Keratinocyte (primary cell): Measurements from ENCODE around the gene PSD4. TPM values are rescaled to one million over a fixed set of nuclear protein-coding genes. Genes with fewer than 3 reads are reported as not detected.
A peak's percentile ranks its signal among the peaks of the same experiment; 100 is the strongest.

ENCODE experiments used
- DNase-seq: peaks from one replicate; pipeline ENCODE4 v3.0.0-alpha.2; 2011; ENCODE audit warnings: low read depth, missing footprints, low spot score
- FAIRE-seq: peaks from 2 replicates; lab custom pipeline; 2011; peaks lifted over from hg19 to GRCh38; lab: Jason Lieb, UNC
- H2AFZ ChIP-seq: 2 replicates; pipeline ENCODE4 v1.6.0; 2012; ENCODE audit warnings: low read length, control low read depth, inconsistent platforms; ENCODE audit not compliant: control insufficient read depth
- H3K27ac ChIP-seq: 2 replicates; pipeline ENCODE4 v1.5.1; 2011; ENCODE audit warnings: low read length; ENCODE audit not compliant: control insufficient read depth, insufficient read depth
- H3K27me3 ChIP-seq: 3 replicates; pipeline ENCODE4 v1.6.0; 2011; ENCODE audit warnings: low read length; ENCODE audit not compliant: control insufficient read depth, insufficient read depth; ENCODE audit errors: extremely low read depth
- H3K36me3 ChIP-seq, 2 experiments: 2 replicates in 1 of 2; 3 replicates in 1 of 2; pipeline ENCODE4 v1.5.1; 2011; ENCODE audit warnings: low read length in 2 of 2, mild to moderate bottlenecking in 1 of 2; ENCODE audit not compliant: control insufficient read depth in 2 of 2, insufficient read depth in 2 of 2; ENCODE audit errors: extremely low read depth in 1 of 2
- H3K4me1 ChIP-seq: 3 replicates; pipeline ENCODE4 v1.5.1; 2011; ENCODE audit warnings: low read length; ENCODE audit not compliant: control insufficient read depth, insufficient read depth; ENCODE audit errors: extremely low read depth
- H3K4me2 ChIP-seq: 3 replicates; pipeline ENCODE4 v1.6.0; 2011; ENCODE audit warnings: low read depth, low read length; ENCODE audit not compliant: control insufficient read depth, insufficient read depth; ENCODE audit errors: extremely low read depth
- H3K4me3 ChIP-seq, 3 experiments: fragments of 200-600 bp in 1 of 3; sonication (generic) in 1 of 3; 2 replicates in 2 of 3; 3 replicates in 1 of 3; pipeline ENCODE4 v1.5.1; 2011 to 2016; ENCODE audit warnings: low read length in 3 of 3, mild to moderate bottlenecking in 3 of 3, control low read depth in 2 of 3, inconsistent platforms in 1 of 3, low read depth in 1 of 3, mixed read lengths in 1 of 3, mixed run types in 1 of 3, moderate library complexity in 1 of 3; ENCODE audit not compliant: control insufficient read depth in 2 of 3, insufficient read depth in 2 of 3; ENCODE audit errors: extremely low read depth in 1 of 3
- H3K79me2 ChIP-seq: 2 replicates; pipeline ENCODE4 v1.6.0; 2012; ENCODE audit warnings: low read length; ENCODE audit not compliant: control insufficient read depth, insufficient read depth
- H3K9ac ChIP-seq: 3 replicates; pipeline ENCODE4 v1.6.0; 2011; ENCODE audit warnings: low read length; ENCODE audit not compliant: control insufficient read depth, insufficient read depth; ENCODE audit errors: extremely low read depth
- H3K9me1 ChIP-seq: 3 replicates; pipeline ENCODE4 v1.6.0; 2011; ENCODE audit warnings: low read length; ENCODE audit not compliant: control insufficient read depth, insufficient read depth; ENCODE audit errors: extremely low read depth
- H3K9me3 ChIP-seq: 2 replicates; pipeline ENCODE4 v1.5.1; 2012; ENCODE audit warnings: low read depth, low read length; ENCODE audit not compliant: control insufficient read depth
- H4K20me1 ChIP-seq: 3 replicates; pipeline ENCODE4 v1.6.0; 2011; ENCODE audit warnings: low read length; ENCODE audit not compliant: control insufficient read depth, insufficient read depth; ENCODE audit errors: extremely low read depth
- EZH2 ChIP-seq: IDR thresholded peaks from one replicate; pipeline ENCODE4 v1.6.1; 2012; ENCODE audit warnings: inconsistent platforms, mild to moderate bottlenecking, low read length, moderate library complexity
- dilution Hi-C: fragments of 300-500 bp; cut with MboI; formaldehyde crosslinking; loops from one replicate; pipeline ENCODE4 v1.7.0; 2020; ENCODE audit warnings: low sequenced_read_pairs; ENCODE audit not compliant: extremely low pct_ligation_motif_present
- polyA minus RNA-seq, 3 experiments: library from RNA; depleted of rRNA, polyadenylated mRNA; stranded (reverse); fragments of >200 nt; gene quantifications; 1 replicate in 1 of 3; 2 replicates in 1 of 3; 3 replicates in 1 of 3; pipeline ENCODE4 v1.2.3, GENCODE V29; 2011
- polyA plus RNA-seq, 5 experiments: library from polyadenylated mRNA; depleted of rRNA in 3 of 5; stranded (reverse) in 3 of 5; stranded (forward) in 1 of 5; unstranded in 1 of 5; fragments of >200 nt; gene quantifications; 1 replicate in 1 of 5; 2 replicates in 3 of 5; 3 replicates in 1 of 5; pipeline versions ENCODE4 v1.2.1 to v1.2.3, GENCODE V29; 2011 to 2012; ENCODE audit warnings: missing spikeins in 2 of 5, low read depth in 1 of 5, low replicate concordance in 1 of 5
- TF ChIP-seq, protein P1 (sequence below), 3 experiments: IDR thresholded peaks in 1 of 3; conservative IDR thresholded peaks in 1 of 3; optimal IDR thresholded peaks in 1 of 3; 2 replicates in 2 of 3; 3 replicates in 1 of 3; pipeline versions ENCODE3 to v1.5.1; 2011; ENCODE audit warnings: low read length in 3 of 3, mild to moderate bottlenecking in 3 of 3, moderate library complexity in 2 of 3, control low read depth in 1 of 3, inconsistent platforms in 1 of 3; ENCODE audit not compliant: insufficient read depth in 2 of 3; ENCODE audit errors: extremely low read depth in 1 of 3

Gene PSD4
- polyA plus RNA-seq, result 10.4 to 17.3 TPM (median 11.1 TPM) in 3 replicates
- polyA plus RNA-seq (2011; ENCODE audit: low read depth), result 5.4 TPM
- polyA plus RNA-seq (2011; cell fraction: cytosol; rRNA removed), result 6.9 and 11.2 TPM in 2 replicates
- 21.6 and 30.7 TPM in 2 replicates for polyA plus RNA-seq (2011; cell fraction: nucleus; rRNA removed)
- 10.6 and 23.6 TPM in 2 replicates for polyA plus RNA-seq (2012; ENCODE audit: low replicate concordance)
- 14.9 to 39.8 TPM (median 17.4 TPM) in 3 replicates for polyA minus RNA-seq
- 12.9 TPM for polyA minus RNA-seq (2011; cell fraction: cytosol; rRNA and poly(A)+ RNA removed)
- polyA minus RNA-seq (2011; cell fraction: nucleus; rRNA and poly(A)+ RNA removed), result 17.8 and 23.5 TPM in 2 replicates

DNA sequence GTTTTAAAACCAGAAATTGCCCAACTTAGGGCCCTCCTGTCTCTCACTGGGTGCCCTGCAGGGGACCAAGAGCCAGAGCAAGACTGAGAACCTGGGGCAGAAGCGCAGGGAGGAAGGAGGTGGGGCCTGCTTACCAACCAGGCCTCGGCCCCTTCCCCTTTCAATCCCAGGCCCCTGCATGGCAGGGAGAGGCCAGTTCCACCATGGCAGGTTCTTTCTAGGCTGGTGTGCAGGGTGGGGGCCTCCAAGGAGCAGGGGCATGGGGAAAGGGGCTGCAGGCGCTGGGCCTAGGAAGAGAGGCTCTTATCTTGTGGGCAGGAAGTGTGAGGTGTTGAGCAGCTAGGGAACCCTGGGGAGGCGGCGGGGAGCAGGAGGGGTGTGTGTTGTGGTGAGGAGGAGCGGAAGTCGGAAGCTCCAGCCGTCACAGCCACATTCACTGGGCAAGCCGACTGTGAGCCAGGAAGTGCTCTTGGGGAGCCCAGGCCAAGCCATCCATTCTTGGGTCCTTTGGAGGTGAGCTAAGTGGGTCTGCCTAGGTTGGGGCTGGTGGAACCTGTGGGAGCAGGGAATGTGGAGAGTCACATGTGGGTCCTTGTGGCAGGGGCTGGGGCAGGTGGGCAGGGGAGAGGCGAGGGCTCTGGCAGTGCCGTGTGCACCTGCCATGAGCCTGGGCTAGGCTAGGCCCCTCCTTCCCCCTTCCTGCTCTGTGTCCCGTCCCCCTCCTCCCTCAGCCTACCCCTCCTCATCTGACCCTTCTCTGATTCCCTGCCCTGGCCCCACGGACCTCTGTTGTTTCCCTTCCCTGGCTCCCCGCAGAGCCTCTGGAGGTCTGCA is at the start of gene PSD4:
TSS of gene PSD4 (plus strand) at position 430 of the 834 bp plus-strand sequence. CDS start 8,486 bp downstream, outside the sequence.
- no peak within 1 kb of the TSS for H3K27ac ChIP-seq
- no peak within 1 kb of the TSS for H3K4me3 ChIP-seq
- dilution Hi-C loops, result no loop called here
- H3K9me3 ChIP-seq, result no peaks in the 10 kb centered on the region
- no peaks in the 10 kb centered on the region for H3K4me1 ChIP-seq
- no peaks in the 10 kb centered on the region for H3K79me2 ChIP-seq
- H3K9me1 ChIP-seq, result peaks cover 2% of the 10 kb centered on the region
- H3K9ac ChIP-seq, result no peak within 1 kb of the TSS
- H2AFZ ChIP-seq, result no peak within 1 kb of the TSS
- no peak within 1 kb of the TSS for H3K4me2 ChIP-seq
- DNase-seq (no peak), FAIRE-seq (no peak)
- H4K20me1 ChIP-seq, result no peaks in the 10 kb centered on the region
- peaks cover 4% of the 10 kb centered on the region in 2 experiments for H3K36me3 ChIP-seq
- TF ChIP-seq EZH2, result no peak
- TF ChIP-seq, protein P1, sequence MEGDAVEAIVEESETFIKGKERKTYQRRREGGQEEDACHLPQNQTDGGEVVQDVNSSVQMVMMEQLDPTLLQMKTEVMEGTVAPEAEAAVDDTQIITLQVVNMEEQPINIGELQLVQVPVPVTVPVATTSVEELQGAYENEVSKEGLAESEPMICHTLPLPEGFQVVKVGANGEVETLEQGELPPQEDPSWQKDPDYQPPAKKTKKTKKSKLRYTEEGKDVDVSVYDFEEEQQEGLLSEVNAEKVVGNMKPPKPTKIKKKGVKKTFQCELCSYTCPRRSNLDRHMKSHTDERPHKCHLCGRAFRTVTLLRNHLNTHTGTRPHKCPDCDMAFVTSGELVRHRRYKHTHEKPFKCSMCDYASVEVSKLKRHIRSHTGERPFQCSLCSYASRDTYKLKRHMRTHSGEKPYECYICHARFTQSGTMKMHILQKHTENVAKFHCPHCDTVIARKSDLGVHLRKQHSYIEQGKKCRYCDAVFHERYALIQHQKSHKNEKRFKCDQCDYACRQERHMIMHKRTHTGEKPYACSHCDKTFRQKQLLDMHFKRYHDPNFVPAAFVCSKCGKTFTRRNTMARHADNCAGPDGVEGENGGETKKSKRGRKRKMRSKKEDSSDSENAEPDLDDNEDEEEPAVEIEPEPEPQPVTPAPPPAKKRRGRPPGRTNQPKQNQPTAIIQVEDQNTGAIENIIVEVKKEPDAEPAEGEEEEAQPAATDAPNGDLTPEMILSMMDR (optimal IDR thresholded peaks at IDR 0.05 in 1 of 3, IDR thresholded peaks at IDR 0.05 in 1 of 3, conservative IDR thresholded peaks at IDR 0.05 in 1 of 3; ENCODE audit: extremely low read depth in 1 of 3, insufficient read depth in 2 of 3, low read length in 3 of 3), result no peak
- H3K27me3 ChIP-seq, result no peaks in the 10 kb centered on the region

DNA sequence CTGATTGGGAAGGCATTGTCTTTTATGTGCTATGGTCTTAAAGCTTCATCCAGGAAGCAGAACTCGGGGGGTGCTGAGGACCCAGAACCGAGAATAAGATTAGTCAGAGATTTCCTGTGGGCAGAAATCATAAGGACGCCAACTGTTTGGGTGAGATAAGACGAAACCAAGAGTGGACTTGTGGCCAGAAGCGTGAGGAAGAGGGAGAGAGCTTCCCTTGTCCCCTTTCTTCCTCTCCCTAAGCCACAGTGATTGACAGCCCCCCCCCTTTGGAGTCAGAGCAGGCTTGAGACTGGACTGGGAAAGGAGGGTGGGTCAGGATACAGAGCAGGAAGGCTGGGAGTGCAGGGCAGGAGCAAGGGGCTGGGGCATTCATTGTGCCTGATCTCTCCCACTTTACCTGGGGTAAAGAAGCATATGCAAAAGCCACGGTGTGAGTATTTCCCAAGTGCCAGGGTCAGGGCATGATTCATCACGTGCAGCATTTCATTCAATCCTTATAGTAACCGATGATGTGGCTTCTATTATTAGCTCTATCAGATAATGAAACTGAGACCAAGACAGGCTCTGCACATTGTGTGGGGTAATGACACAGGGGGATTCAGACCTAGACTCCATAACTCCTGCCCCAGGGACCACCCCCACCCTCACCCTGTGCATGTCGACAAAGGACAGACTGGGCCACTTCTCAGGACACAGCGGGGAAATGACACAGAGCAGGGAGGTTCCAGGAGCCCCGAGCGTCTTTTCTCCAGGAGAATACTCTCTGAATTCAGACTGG is 49.4 kb upstream of the PSD4 start:
- Histone ChIP-seq H3K79me2 (peaks cover 2% of the 10 kb centered on the region), H3K4me1 (peaks cover 34% of the 10 kb centered on the region), H3K27ac (peak overlapping the region; percentile 75), H3K4me3 (peak overlapping the region in 1 of 3 experiments; percentile 34), H3K9me1 (no peaks in the 10 kb centered on the region), H4K20me1 (no peaks in the 10 kb centered on the region), H3K9me3 (no peaks in the 10 kb centered on the region), H3K9ac (peak overlapping the region; percentile 75), H2AFZ (no peak overlapping the region), H3K27me3 (no peaks in the 10 kb centered on the region), H3K4me2 (peak overlapping the region; percentile 59), H3K36me3 (peaks cover 14 to 19% of the 10 kb centered on the region in 2 experiments)
- no peak for TF ChIP-seq EZH2
- TF ChIP-seq, protein P1 (optimal IDR thresholded peaks at IDR 0.05 in 1 of 3, IDR thresholded peaks at IDR 0.05 in 1 of 3, conservative IDR thresholded peaks at IDR 0.05 in 1 of 3; ENCODE audit: extremely low read depth in 1 of 3, insufficient read depth in 2 of 3, low read length in 3 of 3), result no peak
- dilution Hi-C loops, result no loop called here
- FAIRE-seq (peak; percentile 83), DNase-seq (no peak)
